Astrocyte of the spinal cord (primary cell): Measurements from ENCODE around the gene NELFB.

ENCODE experiments used
- DNase-seq: peaks from one replicate; pipeline ENCODE4 v3.0.0; 2011; ENCODE audit warnings: low read depth, low spot score
- H3K4me3 ChIP-seq: 2 replicates; pipeline ENCODE4 v1.5.1; 2011; ENCODE audit warnings: low read depth, mild to moderate bottlenecking, low read length, moderate library complexity
- CTCF ChIP-seq: IDR thresholded peaks from 2 replicates; pipeline ENCODE4 v1.5.1; 2012; ENCODE audit warnings: low read depth, mild to moderate bottlenecking, low read length, inconsistent platforms
- in situ Hi-C: cut with HindIII; loops from 2 replicates; pipeline ENCODE4 v1.10.0; 2017; ENCODE audit warnings: low sequenced_read_pairs

NELFB gene

GRCh38 chr9:137244486-137245449, 10.4 kb upstream of the NELFB start:
- no peak overlapping the region for H3K4me3 ChIP-seq
- in situ Hi-C loops: no loop called here
- no peak for DNase-seq

DNA sequence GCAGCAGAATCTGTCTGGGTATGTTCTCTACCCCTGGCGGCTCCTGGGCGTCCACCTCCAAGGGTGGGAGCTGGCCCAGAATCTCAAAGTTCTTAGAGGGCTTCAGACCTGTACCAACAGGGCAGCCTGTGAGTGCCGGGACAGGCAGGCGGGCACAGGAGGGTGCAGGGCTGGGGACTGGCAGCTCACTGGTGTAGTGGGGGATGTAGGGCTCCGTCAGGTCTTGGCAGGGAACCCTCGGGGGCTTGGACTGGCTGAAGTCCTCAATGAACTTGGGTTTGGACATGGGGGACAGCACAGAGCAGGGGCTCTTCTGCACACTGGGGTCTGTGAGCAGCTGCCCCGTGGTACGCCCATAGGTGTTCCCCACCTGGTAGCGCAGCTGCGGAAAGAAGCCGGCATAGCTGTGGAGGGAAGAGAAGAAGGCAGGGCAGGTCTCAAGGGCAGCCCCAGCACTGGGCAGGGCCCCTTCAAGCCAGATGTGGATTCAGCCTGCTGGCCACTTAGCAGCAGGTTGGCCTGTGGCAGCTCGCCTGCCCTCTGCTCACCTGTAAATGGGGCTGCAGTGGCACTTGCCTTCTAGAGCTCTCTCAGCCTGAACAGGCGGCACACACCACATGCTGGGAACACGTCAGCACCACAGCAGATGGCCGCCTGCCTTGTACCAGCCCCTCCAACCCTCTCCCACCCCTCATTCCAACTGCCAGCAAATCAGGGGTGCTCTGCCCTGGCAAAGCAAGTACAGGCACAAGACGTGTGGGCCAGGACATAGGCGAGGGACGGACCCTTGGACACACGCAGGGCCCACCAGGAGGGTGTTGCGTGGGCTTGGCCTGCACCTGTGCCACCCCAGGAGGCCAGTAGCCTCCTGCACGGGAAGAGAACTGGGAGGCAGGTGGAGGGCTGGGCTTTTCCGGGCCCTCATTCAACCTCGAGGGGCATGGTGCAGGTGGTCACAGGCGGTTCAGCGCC, 9.4 kb upstream of the NELFB start:
- in situ Hi-C loops: no loop called here
- H3K4me3 ChIP-seq: no peak overlapping the region
- DNase-seq: no peak

More at GRCh38 chr9:137244486-137245449, 10.4 kb upstream of the NELFB start:
- TF ChIP-seq CTCF: no peak

DNA sequence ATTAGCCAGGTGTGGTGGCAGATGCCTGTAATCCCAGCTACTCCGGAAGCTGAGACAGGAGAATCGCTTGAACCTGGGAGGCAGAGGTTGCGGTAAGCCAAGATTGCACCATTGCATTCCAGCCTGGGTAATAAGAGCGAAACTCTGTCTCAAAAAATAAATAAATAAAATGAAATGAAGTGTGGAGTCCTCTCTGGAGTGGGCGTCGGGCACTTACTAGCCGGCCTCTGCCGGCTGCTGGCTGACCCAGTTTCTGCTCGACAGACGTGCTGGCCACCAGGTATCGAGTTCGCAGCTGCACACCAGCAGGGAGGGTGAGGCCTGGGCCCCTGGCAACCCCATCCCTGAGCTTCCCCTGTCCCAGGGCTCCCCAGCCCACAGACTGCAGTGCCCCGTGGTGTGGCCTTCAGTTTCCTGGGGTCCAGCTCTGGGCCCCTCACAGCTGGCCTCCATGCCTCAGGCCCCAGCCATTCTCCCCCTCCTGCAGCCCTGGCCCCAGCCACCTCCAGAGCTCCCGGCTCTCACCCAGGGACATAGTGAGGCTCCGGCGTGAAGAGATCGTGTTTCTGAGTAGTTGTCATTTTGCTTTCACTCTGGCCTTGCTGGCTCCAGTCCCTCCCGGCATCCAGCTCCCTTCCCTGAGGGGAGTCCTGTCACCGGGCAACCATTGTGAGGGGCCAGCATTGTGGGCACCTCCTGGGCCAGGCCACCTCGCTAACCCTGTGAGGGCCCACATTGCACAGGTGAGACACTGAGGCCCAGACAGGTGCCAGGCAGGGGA, 7.8 kb upstream of the NELFB start:
- H3K4me3 ChIP-seq: no peak overlapping the region
- TF ChIP-seq CTCF: no peak
- no peak for DNase-seq
- in situ Hi-C loops: no loop called here

More for the DNA sequence above, 9.4 kb upstream of the NELFB start:
- no peak for TF ChIP-seq CTCF

DNA sequence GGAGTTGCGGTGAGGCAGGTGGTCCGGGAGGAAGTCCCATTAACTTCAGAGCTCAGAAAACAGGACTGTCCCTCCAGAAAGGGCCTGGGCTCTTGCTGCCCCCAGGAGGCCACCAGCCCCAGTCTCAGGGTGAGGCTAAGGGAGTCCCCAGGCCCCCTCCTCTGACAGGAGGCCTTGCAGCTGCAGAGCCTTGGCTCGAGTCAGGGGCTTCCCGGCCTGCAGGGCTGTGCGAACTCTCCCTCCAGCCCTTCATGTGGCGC, 7.3 kb upstream of the NELFB start:
- H3K4me3 ChIP-seq: no peak overlapping the region
- no peak for DNase-seq
- in situ Hi-C loops: no loop called here
- no peak for TF ChIP-seq CTCF

- no peak for TF ChIP-seq CTCF
- in situ Hi-C loops: no loop called here
- H3K4me3 ChIP-seq: no peak overlapping the region
- DNase-seq: no peak
Measured at GRCh38 chr9:137250329-137251193, 4.6 kb upstream of the NELFB start.

DNA sequence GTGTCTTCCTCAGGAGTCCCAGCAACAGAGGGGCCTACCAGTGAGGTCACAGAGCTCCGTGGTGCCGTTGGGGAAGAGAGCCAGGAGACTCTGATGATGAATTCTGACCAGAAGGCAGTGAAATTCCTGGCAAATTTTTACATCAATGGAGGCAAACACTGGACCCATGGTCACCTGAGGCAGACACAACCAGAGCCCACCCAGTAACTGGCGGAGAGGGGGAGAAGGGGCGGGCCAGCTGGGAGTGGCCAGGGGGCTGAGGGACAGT, 4.0 kb upstream of the NELFB start, which contains the start of gene STPG3:
TSS of gene STPG3 (plus strand) at position 93 of the 268 bp plus-strand sequence. CDS start at position 94, 1 bp downstream.
- no peak within 1 kb of the TSS for H3K4me3 ChIP-seq
- no peak for TF ChIP-seq CTCF
- in situ Hi-C loops: no loop called here
- DNase-seq: no peak
